Naive thymus-derived CD8-positive, alpha-beta T cell (primary cell): ENCODE data around the gene HSPB6. TPM values are rescaled to one million over a fixed set of nuclear protein-coding genes. Genes with fewer than 3 reads are reported as not detected.
A peak's percentile ranks its signal among the peaks of the same experiment; 100 is the strongest.

Source experiments
- ATAC-seq, 2 donors: fragments of 150-1000 bp; cut with Tn5 transposase in 1 of 2; sonication (Bioruptor Pico), chemical (Tn5 transposase) in 1 of 2; 1 replicate in 1 of 2; 2 replicates in 1 of 2; pipeline ENCODE4 v1.10.0; 2021; ENCODE audit warnings: mild to moderate bottlenecking in 2 of 2, moderate library complexity in 2 of 2
- POLR2A ChIA-PET: fragments of 350-600 bp; sonication (Branson Sonifier 250); formaldehyde crosslinking; loops from one replicate; lab custom pipeline; 2021; ENCODE audit warnings: antibody characterized with exemption; lab: Charles Lee
- DNase-seq, 10 donors: peaks; one replicate each; pipeline versions ENCODE4 v3.0.0 to v3.0.0-alpha.2; 2020 to 2022
- H3K27ac Mint-ChIP-seq, 10 donors: one replicate each; pipeline ENCODE4 v1.8.0; 2020 to 2022; ENCODE audit warnings: mild to moderate bottlenecking in 10 of 10, mixed read lengths in 10 of 10, moderate library complexity in 4 of 10, inconsistent platforms in 1 of 10
- H3K27me3 Mint-ChIP-seq, 5 donors: one replicate each; pipeline ENCODE4 v1.8.0; 2021 to 2022; ENCODE audit warnings: mixed read lengths in 5 of 5
- H3K36me3 Mint-ChIP-seq, 3 donors: one replicate each; pipeline ENCODE4 v1.8.0; 2020 to 2022; ENCODE audit warnings: mixed read lengths in 3 of 3, mild to moderate bottlenecking in 2 of 3, inconsistent platforms in 1 of 3
- H3K4me1 Mint-ChIP-seq, 4 donors: one replicate each; pipeline ENCODE4 v1.8.0; 2021 to 2022; ENCODE audit warnings: mixed read lengths in 4 of 4
- H3K4me3 Mint-ChIP-seq, 10 donors: one replicate each; pipeline ENCODE4 v1.8.0; 2020 to 2022; ENCODE audit warnings: mild to moderate bottlenecking in 10 of 10, mixed read lengths in 10 of 10, moderate library complexity in 6 of 10, inconsistent platforms in 1 of 10
- H3K9me3 Mint-ChIP-seq, 9 donors: one replicate each; pipeline ENCODE4 v1.8.0; 2020 to 2022; ENCODE audit warnings: mixed read lengths in 9 of 9, mild to moderate bottlenecking in 3 of 9, inconsistent platforms in 1 of 9, moderate library complexity in 1 of 9
- polyA plus RNA-seq, 3 donors: library from polyadenylated mRNA; unstranded; fragments of 300-500 nt; fragmentation: Illumina TruSeq; gene quantifications; one replicate each; pipeline ENCODE4 v1.2.3, GENCODE V29; 2021
- total RNA-seq, 8 experiments: library from RNA in 2 of 8; stranded (reverse) in 2 of 8; gene quantifications; one replicate each; pipeline ENCODE4 v1.2.3 and lab custom pipeline; 2021 to 2026

HSPB6 gene
- total and polyA plus RNA-seq, 5 experiments from 2014 or later, result not detected

DNA sequence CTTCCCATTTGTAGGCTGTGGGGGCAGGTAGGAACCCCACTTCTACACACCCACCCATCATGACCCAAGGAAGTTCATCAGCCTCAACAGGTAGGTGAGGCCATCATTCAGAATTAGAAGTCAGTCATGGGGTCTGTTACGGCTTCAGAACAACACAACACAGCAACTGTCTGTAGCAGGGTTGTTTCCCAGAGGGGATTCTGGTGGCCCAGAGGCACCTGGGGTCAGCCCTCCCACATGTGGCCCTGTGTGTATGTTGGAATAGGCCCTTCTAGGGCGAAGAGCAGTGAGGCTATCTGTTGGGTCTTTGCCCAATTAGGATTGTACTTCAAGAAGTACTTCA lies 18.0 kb downstream of the HSPB6 start:
- DNase-seq (no peak), ATAC-seq (no peak)
- Mint-ChIP-seq H3K36me3 (peaks cover 4 to 38% (median 5%) of the 10 kb centered on the region in 3 donors), H3K9me3 (no peaks in the 10 kb centered on the region), H3K4me1 (peaks cover 32 to 63% (median 54%) of the 10 kb centered on the region in 4 donors), H3K27me3 (no peaks in the 10 kb centered on the region), H3K4me3 (peak overlapping the region in 8 of 10 donors; percentile 6 to 96 (median 57)), H3K27ac (peak overlapping the region in 4 of 10 donors; percentile 55 to 80 (median 68))
- POLR2A ChIA-PET, result interaction anchor here (2.6 kb wide), 1 partner anchor 19 kb away, joined by 26 read pairs; no protein-coding TSS in a partner anchor

DNA sequence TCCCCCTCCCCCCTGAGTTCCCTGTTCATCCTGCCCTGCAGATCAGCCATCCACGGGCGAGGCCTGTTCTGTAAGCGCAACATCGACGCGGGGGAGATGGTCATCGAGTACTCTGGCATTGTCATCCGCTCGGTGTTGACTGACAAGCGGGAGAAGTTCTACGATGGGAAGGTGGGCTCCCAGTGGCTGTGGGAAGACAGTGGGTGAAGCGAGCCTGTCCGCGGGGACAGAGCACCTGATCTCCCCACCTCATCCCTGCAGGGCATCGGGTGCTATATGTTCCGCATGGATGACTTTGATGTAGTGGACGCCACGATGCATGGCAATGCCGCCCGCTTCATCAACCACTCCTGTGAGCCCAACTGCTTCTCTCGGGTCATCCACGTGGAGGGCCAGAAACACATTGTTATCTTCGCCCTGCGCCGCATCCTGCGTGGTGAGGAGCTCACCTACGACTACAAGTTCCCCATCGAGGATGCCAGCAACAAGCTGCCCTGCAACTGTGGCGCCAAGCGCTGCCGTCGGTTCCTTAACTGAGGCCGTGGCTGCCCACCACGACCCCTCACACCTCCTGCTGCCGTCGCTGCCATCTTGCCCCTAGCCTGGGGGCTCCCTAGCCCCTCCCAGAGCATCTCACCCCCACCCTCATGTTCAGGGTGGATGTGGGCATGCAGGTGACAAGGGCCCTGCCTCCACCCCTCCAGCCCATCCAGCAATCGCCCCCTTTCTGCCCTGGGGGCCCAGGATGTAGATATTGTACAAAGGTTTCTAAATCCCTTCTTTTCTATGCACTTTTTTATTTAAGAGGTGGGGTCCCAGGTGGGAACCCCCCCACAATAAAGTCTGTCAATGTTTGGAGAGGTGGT lies 18.6 kb downstream of the HSPB6 start:
- no peak for DNase-seq
- peak overlapping the region in 7 of 10 donors; percentile 6 to 96 (median 26) for H3K4me3 Mint-ChIP-seq
- H3K9me3 Mint-ChIP-seq, result no peaks in the 10 kb centered on the region
- H3K4me1 Mint-ChIP-seq, result peaks cover 32 to 61% (median 49%) of the 10 kb centered on the region in 4 donors
- H3K27me3 Mint-ChIP-seq, result no peaks in the 10 kb centered on the region
- H3K36me3 Mint-ChIP-seq, result peaks cover 4 to 38% (median 5%) of the 10 kb centered on the region in 3 donors
- peak overlapping the region in 5 of 10 donors; percentile 38 to 80 (median 63) for H3K27ac Mint-ChIP-seq
- ATAC-seq, result no peak
- POLR2A ChIA-PET, result interaction anchor here (1.1 to 1.6 kb wide), 2 partner anchors 10 to 11 kb away, joined by 4 to 5 read pairs; partner anchors contain the start of gene LIN37

DNA sequence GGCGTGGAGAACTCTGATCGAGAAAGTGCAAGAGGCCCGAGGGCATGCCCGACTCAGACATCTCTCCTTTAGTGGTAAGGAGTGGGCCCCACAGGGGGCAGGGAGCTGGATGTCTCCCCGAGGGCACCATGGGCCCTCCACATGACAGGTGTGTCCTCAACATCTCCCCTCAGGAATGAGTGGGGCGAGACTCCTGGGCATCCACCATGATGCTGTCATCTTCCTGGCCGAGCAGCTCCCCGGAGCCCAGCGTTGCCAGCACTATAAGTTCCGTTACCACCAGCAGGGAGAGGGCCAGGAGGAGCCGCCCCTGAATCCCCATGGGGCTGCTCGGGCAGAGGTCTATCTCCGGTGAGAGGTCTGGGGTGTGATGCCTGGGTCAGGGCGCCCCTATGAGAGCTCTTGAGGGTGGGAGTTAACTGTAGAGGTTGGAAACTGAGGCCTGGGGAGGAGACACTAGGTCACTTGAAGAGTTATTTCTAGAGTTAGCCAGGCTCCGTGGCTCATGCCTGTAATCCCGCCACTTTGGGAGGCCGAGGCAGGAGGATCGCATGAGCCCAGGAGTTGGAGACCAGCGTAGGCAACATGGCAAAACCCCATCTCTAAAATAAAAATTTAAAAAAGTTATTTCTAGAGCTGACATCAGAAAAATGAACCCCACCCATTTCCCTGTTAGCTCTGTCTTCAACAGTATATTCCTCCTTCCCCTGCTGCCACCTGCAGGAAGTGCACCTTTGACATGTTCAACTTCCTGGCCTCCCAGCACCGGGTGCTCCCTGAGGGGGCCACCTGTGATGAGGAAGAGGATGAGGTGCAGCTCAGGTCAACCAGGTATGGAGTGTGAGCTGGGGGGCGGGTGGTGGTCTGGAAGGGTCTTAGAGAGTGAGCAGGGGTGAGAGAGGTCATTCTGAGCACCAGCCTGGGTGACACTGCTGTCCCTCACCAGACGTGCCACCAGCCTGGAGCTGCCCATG lies 19.6 kb downstream of the HSPB6 start:
- peaks cover under 1 to 36% (median under 1%) of the 10 kb centered on the region in 3 donors for H3K36me3 Mint-ChIP-seq
- POLR2A ChIA-PET, result interaction anchor here (0.6 to 1.6 kb wide), 7 partner anchors 10 to 219 kb away, joined by 3 to 5 read pairs (median 4); partner anchors contain the start of gene LIN37
- H3K4me3 Mint-ChIP-seq, result peak overlapping the region in 2 of 10 donors; percentile 55
- ATAC-seq (no peak), DNase-seq (peak in 1 of 10 donors; percentile 27)
- H3K27ac Mint-ChIP-seq, result peak overlapping the region in 8 of 10 donors; percentile 24 to 89 (median 82)
- H3K9me3 Mint-ChIP-seq, result no peaks in the 10 kb centered on the region
- no peaks in the 10 kb centered on the region for H3K27me3 Mint-ChIP-seq
- peaks cover 25 to 52% (median 40%) of the 10 kb centered on the region in 4 donors for H3K4me1 Mint-ChIP-seq

DNA sequence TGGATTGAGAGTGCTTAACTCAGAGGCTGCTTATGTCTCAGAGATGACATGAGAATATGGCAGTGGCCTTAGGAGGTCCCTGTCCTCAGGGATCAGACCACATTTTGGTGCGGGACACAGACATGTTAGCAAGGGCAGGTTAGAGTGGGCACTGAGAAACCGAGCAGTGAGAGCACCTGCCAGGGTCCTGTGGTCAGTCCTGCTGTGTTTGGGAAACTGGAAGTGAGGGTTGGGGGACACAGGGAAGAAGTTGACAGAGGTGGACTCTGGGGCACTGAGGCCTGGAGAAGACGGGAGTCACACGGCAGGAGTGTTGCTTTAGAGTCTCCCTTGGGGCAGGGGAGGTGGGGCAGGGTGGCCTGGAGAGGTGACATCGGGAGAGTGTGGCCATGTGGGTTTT lies 21.9 kb downstream of the HSPB6 start:
- Mint-ChIP-seq H3K9me3 (no peaks in the 10 kb centered on the region), H3K27ac (peak overlapping the region in 4 of 10 donors; percentile 53 to 89 (median 77)), H3K36me3 (peaks cover 0 to 55% (median 5%) of the 10 kb centered on the region in 3 donors), H3K27me3 (no peaks in the 10 kb centered on the region), H3K4me3 (no peak overlapping the region), H3K4me1 (peaks cover 17 to 41% (median 31%) of the 10 kb centered on the region in 4 donors)
- no peak for ATAC-seq
- POLR2A ChIA-PET, result interaction anchor here (1.7 kb wide), 1 partner anchor 33 kb away, joined by 4 read pairs; no protein-coding TSS in a partner anchor
- DNase-seq, result no peak

DNA sequence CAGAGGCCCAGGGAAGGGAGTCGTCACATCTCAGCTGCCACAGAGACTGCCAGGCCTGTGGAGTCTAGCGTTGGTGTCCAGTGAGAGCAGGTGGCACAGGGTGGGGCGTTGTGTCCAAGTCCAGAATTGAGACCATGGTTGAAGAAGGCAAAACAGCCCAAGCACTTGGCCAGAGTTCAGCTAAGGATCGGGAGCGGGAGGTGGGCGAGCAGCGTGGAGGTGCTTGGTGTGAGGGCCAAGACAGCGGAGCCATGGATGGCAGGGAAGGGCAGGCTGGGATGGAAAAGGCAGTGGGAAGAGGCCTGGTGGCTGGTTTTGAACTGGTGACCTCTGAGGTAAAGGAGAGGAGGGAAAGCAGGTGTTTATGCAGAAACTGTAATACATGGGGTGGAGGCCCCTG lies 22.6 kb downstream of the HSPB6 start:
- H3K4me3 Mint-ChIP-seq, result no peak overlapping the region
- DNase-seq (no peak), ATAC-seq (no peak)
- POLR2A ChIA-PET, result interaction anchor here (1.1 kb wide), 2 partner anchors 11 to 121 kb away, joined by 3 to 5 read pairs; partner anchors contain the start of genes HAUS5, PSENEN and U2AF1L4
- no peaks in the 10 kb centered on the region for H3K27me3 Mint-ChIP-seq
- no peaks in the 10 kb centered on the region for H3K9me3 Mint-ChIP-seq
- peaks cover 0 to 61% (median 6%) of the 10 kb centered on the region in 3 donors for H3K36me3 Mint-ChIP-seq
- peak overlapping the region in 8 of 10 donors; percentile 20 to 89 (median 74) for H3K27ac Mint-ChIP-seq
- H3K4me1 Mint-ChIP-seq, result peaks cover 11 to 36% (median 28%) of the 10 kb centered on the region in 4 donors

DNA sequence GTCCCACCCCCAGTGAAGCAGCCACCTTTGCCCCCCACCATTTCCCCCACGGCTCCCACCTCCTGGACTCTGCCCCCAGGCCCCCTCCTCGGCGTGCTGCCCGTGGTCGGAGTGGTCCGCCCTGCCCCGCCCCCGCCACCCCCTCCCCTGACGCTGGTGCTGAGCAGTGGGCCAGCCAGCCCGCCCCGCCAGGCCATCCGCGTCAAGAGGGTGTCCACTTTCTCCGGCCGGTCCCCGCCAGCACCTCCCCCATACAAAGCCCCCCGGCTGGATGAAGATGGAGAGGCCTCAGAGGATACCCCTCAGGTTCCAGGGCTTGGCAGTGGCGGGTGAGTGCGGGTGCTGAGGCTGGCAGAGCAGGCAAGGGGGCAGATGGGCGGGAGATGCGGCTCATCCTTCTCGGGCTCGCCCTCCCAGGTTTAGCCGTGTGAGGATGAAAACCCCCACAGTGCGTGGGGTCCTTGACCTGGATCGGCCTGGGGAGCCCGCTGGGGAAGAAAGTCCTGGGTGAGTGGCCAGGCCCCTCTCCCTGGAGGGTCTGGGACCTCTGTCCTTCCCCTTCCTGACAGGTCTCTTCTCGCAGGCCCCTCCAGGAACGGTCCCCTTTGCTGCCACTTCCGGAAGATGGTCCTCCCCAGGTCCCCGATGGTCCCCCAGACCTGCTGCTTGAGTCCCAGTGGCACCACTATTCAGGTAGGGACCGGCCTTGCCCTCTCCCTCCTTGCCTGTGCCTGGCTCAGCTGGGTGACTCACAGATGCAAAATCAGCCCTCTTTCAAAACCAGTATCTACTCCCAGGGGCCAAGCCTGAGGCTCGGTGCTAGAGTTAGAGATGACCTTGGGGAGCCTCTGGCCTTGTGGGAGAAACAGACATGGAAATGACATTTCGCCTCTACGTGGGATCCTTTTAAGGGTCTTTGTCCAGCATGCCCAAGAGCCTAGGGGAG lies 23.4 kb downstream of the HSPB6 start:
- Mint-ChIP-seq H3K4me3 (no peak overlapping the region), H3K4me1 (peaks cover 7 to 32% (median 24%) of the 10 kb centered on the region in 4 donors)
- POLR2A ChIA-PET, result interaction anchor here (1.1 kb wide), 2 partner anchors 12 to 121 kb away, joined by 3 to 5 read pairs; partner anchors contain the start of genes HAUS5, PSENEN and U2AF1L4

DNA sequence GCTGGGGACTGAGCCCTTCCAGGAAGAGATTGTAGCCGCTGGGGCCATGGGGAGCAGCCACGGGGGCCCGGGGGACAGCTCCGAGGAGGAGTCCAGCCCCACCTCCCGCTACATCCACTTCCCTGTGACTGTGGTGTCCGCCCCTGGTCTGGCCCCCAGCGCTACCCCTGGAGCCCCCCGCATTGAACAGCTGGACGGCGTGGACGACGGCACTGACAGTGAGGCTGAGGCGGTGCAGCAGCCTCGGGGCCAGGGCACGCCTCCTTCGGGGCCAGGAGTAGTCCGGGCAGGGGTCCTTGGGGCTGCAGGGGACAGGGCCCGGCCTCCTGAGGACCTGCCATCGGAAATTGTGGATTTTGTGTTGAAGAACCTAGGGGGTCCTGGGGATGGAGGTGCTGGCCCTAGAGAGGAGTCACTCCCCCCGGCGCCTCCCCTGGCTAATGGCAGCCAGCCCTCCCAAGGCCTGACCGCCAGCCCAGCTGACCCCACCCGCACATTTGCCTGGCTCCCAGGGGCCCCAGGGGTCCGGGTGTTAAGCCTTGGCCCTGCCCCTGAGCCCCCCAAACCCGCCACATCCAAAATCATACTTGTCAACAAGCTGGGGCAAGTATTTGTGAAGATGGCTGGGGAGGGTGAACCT lies 24.2 kb downstream of the HSPB6 start:
- Mint-ChIP-seq H3K4me3 (no peak overlapping the region), H3K9me3 (no peaks in the 10 kb centered on the region), H3K27ac (no peak overlapping the region), H3K4me1 (peaks cover 7 to 32% (median 25%) of the 10 kb centered on the region in 4 donors), H3K36me3 (peaks cover 0 to 71% (median 11%) of the 10 kb centered on the region in 3 donors), H3K27me3 (no peaks in the 10 kb centered on the region)
- no peak for DNase-seq
- POLR2A ChIA-PET, result interaction anchor here (0.6 to 1.6 kb wide), 3 partner anchors 8 to 80 kb away, joined by 3 to 10 read pairs (median 5); no protein-coding TSS in a partner anchor
- no peak for ATAC-seq

More for the DNA sequence above, 23.4 kb downstream of the HSPB6 start:
- H3K36me3 Mint-ChIP-seq, result peaks cover 0 to 64% (median 11%) of the 10 kb centered on the region in 3 donors
- no peaks in the 10 kb centered on the region for H3K27me3 Mint-ChIP-seq
- H3K27ac Mint-ChIP-seq, result peak overlapping the region in 8 of 10 donors; percentile 20 to 83 (median 63)
- DNase-seq, result no peak
- H3K9me3 Mint-ChIP-seq, result no peaks in the 10 kb centered on the region
- no peak for ATAC-seq

DNA sequence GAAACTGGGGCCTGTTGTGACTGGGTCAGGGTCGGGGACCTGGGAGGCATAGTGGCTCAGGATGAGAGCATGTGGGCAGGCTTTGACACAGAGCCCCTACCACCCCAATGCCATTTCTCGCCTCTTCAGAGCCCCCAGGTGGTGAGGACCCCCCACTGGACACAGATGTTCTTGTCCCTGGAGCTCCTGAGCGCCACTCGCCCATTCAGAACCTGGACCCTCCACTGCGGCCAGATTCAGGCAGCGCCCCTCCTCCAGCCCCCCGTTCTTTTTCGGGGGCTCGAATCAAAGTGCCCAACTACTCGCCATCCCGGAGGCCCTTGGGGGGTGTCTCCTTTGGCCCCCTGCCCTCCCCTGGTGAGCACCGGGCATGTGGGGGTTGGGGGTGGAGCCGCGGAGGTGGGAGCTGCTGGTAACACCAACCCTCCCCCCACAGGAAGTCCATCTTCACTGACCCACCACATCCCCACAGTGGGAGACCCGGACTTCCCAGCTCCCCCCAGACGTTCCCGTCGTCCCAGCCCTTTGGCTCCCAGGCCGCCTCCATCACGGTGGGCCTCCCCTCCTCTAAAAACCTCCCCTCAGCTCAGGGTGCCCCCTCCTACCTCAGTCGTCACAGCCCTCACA lies 24.9 kb downstream of the HSPB6 start:
- Mint-ChIP-seq H3K4me1 (peaks cover 2 to 26% (median 21%) of the 10 kb centered on the region in 4 donors), H3K27ac (no peak overlapping the region), H3K36me3 (peaks cover 0 to 73% (median 11%) of the 10 kb centered on the region in 3 donors), H3K9me3 (no peaks in the 10 kb centered on the region), H3K4me3 (no peak overlapping the region), H3K27me3 (no peaks in the 10 kb centered on the region)
- POLR2A ChIA-PET, result interaction anchor here (0.6 to 1.6 kb wide), 3 partner anchors 9 to 79 kb away, joined by 3 to 10 read pairs (median 5); no protein-coding TSS in a partner anchor
- ATAC-seq (no peak), DNase-seq (no peak)

DNA sequence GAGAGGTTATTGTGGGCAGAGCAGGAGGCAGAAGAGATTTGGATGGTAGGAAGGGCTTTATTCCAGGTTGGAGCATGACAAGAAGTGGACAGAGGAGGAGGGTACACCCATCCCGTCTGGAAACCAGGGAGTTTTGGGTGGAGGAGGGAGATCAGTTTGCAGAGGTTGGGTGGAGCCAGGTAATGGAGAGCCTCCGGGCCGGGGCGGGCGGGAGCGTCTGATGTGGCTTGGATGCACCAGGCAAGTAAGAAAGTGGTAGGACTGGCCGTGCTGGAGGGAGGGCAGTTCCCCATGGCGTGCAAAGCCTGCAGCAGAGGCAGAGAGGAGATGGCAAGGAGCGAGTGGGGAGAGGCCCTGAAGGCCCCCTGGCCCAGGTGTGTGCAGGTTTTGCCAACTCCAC lies 25.5 kb downstream of the HSPB6 start:
- peaks cover 0 to 20% (median 18%) of the 10 kb centered on the region in 4 donors for H3K4me1 Mint-ChIP-seq
- H3K9me3 Mint-ChIP-seq, result no peaks in the 10 kb centered on the region
- ATAC-seq (no peak), DNase-seq (no peak)
- peak overlapping the region in 1 of 10 donors; percentile 40 for H3K4me3 Mint-ChIP-seq
- H3K36me3 Mint-ChIP-seq, result peaks cover 0 to 75% (median 11%) of the 10 kb centered on the region in 3 donors
- POLR2A ChIA-PET, result interaction anchor here (1.6 kb wide), 1 partner anchor 9 kb away, joined by 10 read pairs; no protein-coding TSS in a partner anchor
- H3K27me3 Mint-ChIP-seq, result no peaks in the 10 kb centered on the region
- peak overlapping the region in 3 of 10 donors; percentile 56 to 84 (median 77) for H3K27ac Mint-ChIP-seq

DNA sequence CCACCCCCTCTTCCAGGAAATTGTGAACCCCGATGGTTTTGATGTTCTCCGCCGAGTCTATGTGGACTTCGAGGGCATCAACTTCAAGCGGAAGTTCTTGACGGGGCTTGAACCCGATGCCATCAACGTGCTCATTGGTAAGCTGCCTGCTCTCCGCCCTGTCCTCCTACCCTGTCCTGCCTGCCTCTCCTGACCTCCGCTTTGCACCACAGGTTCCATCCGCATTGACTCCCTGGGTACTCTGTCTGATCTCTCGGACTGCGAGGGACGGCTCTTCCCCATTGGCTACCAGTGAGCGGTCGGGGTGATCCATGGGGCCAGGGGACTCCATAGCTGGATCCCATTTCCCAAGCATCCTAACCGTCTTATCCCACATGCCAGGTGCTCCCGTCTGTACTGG lies 26.5 kb downstream of the HSPB6 start:
- Mint-ChIP-seq H3K27ac (peak overlapping the region in 1 of 10 donors; percentile 28), H3K36me3 (peaks cover 0 to 78% (median 18%) of the 10 kb centered on the region in 3 donors), H3K27me3 (no peaks in the 10 kb centered on the region), H3K9me3 (no peaks in the 10 kb centered on the region), H3K4me1 (peaks cover 0 to 18% (median 12%) of the 10 kb centered on the region in 4 donors), H3K4me3 (no peak overlapping the region)
- DNase-seq (no peak), ATAC-seq (no peak)
- POLR2A ChIA-PET, result interaction anchor here (0.9 kb wide), 1 partner anchor 10 kb away, joined by 3 read pairs; no protein-coding TSS in a partner anchor
